ENCODE results near the gene ABHD14A.
"Not testable (repeated sequence)": the region's sequence is repeated elsewhere in the genome, so short reads cannot be mapped to it uniquely, and the experiment has no call there.

Gene ABHD14A

DNA sequence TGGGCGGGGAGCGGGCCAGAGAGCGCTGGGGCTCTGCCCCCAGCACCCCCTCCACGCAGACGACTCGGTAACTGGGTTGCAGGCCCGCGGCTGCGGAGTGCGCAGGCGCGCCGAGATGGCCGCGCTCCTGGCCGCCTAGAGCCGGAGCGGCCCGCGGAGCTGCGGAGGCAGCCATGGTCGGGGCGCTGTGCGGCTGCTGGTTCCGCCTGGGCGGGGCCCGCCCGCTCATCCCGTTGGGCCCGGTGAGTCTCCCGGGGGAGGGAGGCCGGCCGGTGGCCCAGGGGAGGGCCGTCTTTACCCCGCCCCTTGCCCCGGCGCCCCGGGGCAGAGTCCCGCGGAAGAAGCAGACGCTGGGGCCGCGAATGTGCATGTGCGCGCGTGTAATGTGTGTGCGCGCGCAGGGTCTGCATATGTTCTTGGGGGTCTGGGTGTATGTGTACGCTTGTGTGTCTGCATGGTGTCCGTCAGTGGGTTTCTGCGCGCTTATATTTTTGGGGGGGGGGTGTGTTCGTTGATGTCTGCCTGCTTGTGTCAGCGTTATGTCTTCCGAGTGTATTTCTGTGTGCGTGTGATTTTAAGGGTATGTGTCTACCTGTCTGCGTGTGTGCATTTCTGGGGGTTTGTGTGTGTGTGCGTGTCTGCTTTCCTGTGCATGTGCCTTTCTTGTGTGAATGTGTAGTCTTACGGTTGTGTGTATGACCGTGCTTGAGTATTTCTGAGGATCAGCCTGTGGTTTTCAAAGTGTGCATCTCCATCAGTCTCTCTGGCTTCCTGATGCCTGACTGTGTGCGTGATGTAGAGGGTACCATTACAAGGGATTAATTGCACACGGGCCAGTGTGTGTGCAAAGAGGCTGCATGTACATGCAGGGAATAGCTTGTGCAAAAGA is at the start of gene ABHD14A:
Gene ABHD14A, plus strand, starts transcription at position 102 of the 889 bp plus-strand sequence. Its CDS starts 72 bp downstream, at position 174.
- peak; percentile 82 for DNase-seq

GRCh38 chr3:51927061-51927977 is 47.5 kb upstream of the ABHD14A start:
- no peak for DNase-seq

- no peak for DNase-seq
Observed at GRCh38 chr3:51928438-51928837, 46.4 kb upstream of the ABHD14A start.

DNA sequence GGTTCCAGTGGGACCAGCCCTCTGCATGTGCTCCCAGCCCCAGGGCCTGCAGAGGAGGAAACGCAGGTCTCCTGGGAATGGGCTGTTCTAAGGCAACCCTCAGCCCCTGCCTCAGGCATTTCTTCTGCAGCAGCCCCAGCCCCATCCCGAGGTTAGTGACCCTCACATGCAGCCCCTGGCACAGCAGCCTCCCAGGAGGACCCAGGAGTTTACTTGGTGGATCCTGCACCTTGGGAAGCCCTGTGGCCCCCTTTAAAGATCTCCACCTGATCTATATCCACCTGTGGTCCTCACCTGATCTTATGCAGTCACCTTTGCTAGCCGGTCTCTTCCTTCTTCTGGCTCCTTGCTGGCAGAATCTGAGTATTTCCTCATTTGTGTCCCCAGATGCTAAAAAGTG is 45.9 kb upstream of the ABHD14A start:
- DNase-seq, result not testable (repeated sequence)

DNA sequence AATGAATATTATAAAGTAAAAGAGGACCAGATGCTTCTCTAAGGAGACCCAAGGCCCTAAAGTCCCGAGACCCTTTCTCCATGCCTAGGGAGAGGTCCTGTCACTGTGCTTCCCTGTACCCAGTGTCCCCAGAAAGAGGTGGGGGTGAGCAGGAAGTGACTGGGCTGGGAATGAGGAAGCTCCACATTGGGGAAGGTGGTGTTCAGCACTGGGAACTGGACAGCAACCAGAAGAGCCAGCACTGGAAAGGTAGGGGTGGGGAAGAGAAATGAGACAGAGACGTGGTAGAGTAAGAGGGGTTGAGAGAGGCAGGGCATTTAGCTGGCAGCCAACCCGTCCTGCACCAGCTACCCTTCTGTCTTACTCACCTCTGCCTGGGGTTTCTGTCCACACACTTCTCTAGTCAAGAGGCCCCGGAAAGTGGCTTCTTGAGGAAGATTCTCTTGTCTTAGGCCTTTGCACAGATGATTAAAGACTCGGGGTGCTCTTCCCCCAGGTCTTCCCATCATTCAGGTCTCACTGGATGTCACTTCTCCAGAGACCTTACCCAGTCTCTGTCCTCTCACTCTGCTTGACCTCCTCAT is 45.4 kb upstream of the ABHD14A start:
- DNase-seq, result no peak

DNA sequence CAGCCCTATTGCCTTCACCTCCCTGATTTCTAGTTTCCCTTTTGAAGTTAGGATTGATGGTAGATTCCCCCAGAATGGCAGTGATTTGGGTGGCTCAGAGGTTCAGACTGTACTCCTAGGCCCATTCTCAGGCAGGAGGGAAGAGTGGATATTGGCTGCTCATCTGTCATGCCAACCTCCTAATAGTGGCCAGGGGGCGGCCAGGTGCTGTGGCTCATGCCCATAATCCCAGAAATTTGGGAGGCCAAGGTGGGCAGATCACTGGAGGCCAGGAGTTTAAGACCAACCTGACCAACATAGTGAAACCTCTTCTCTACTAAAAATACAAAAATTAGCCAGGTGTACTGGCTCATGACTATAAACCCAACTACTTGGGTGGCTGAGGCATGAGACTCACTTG is 44.4 kb upstream of the ABHD14A start:
- DNase-seq, result no peak

- no peak for DNase-seq
Observed at GRCh38 chr3:51931756-51932155, 43.1 kb upstream of the ABHD14A start.

- DNase-seq, result no peak
Observed at GRCh38 chr3:51932471-51933370, 42.1 kb upstream of the ABHD14A start.

GRCh38 chr3:51933471-51934138 is 41.3 kb upstream of the ABHD14A start:
- no peak for DNase-seq

DNA sequence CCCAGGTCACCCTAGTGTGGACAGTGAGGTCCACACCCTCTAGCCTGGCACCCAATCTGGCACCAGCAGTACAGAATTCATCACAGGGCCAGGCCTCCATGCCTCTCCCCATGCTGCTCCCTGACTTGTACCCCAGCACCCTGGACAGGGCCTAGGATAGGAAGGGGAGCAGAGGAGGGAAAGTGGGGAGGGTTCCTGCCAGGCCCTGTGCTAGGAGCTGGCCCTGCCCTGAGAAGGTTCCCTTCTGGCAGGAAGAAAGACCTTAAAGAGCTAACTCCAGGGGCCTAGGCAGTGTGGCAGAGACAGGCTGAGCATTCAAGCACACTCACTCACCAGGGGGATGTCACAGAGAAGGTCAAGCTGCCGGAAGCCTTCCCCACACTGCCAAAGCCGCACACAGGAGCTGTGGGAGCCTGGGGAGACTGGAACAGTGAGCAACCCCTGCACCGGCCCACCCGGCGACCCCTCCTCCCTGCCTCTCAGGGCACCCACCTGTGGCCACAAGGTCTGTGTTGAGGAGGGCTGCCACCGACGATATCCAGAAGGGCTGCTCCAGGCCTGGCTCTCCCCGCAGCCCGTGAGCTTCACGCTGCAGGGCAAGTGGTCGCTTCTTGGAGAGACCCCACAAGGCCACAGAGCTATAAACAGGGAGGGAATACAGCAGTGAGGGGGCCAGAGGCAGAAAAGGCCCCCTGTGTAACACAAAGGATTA is 40.6 kb upstream of the ABHD14A start:
- DNase-seq, result no peak

DNA sequence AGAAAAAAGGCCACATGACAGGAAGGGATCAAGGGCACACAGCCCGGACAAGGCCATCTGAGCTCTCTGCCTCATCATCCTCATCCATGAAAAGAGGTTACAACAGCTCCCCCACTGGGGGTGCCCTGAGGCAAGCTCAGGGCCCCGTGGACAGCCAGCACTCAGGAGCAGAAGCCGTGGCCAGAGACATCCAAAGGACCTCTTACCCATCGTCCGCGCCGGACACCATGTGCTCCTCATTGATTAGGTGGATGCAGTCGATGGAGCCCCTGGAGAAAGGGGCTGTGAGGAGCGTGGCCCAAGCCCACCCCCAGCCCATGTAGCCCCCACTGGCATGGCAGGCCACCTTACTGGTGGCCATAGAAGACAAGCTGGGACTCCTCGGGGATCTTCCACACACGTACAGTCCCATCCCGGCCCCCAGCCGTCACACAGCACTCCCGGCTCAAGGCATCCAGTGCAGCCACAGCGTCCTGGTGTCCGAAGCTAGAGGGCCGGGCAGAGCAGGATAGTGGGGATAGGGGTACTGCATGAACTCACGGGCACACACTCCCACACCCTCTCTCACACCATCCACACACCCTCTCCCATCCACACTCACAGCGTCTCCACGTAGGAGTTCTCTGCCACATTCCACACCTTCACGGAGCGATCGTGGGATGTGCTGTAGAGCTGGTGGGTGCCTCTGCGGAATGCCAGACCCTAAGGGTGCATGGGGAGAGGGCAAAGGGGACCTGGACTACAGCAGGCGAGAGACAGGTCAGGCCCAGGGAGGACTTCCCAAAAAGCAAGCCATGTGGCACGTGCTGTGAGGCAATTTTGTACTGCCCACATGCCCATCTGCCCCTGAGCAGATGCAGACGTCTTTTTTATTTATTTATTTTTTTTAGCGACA is 39.6 kb upstream of the ABHD14A start:
- DNase-seq, result no peak

GRCh38 chr3:51935886-51936755 is 38.7 kb upstream of the ABHD14A start:
- DNase-seq, result no peak

GRCh38 chr3:51937014-51937413 is 37.9 kb upstream of the ABHD14A start:
- DNase-seq, result peak; percentile 50

DNA sequence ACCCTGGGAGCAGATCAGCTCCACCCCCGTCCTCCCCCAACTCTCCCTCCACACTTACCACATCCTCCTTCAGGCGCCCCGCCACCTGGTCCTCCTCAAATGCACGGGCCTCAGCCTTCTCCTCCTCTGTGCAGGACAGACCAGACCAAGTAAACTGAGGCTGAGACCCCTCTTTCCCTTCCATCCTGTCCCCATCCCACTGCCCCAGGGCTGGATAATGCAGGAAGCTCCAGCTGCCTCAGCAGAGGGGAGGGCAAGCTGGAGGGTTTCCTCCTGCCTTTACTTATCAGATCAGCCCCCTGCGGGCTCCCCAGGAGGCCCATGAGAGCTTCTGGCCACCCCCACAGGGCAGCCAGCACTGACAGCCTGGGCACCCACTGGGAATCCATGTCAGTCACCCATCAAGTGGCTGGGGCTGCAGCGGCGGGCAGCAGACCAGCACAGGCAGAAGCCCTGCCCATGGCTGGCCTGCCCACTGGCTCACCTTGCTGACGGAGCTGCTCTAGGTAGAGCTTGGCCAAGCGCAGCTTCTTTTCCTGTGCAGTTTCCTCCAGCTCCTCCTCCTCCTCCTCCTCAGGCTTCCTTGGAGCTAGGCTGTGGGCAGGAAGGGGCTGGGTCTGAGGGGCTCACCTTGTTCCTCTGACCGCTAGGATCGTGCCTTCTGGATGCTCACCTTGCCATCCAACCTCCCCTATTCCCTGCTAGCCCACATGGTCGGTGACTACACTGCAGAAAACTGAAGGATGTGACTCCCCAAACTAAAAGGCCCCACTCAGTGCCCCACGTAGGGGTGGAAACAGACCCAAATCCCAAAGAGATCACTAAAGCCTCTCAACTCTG is 37.0 kb upstream of the ABHD14A start:
- DNase-seq, result no peak

DNA sequence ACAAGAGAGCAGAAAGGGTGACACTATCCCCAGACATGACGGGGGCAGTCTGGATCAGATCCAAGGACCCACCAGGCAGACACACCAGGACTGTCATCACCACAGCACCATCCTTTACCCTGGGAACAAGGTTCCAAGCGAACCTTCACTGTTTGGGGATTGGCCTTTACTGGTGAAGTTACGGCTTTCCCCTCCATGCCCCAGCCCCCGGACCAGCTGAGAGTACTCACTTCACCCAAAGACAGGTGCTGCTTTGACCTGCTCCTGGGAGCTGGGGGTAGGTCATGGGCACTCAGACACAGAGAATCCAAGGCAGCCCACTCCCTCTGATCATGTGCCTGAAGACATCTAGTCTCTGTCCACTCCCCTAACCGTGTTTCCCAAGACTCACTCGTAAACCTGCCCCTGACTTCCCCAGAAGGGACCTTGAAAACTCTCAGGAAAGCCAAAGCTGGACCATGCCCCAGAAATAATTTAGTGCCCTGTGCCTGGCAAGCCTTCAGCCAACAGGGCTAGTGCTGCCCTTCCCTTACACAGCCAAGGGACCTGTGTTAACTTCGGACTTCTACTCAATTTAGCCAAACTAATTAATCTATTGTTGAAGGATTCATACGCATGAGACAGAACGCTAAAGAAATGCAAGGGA is 36.0 kb upstream of the ABHD14A start:
- peak; percentile 35 for DNase-seq

- no peak for DNase-seq
Observed at GRCh38 chr3:51940648-51941462, 34.0 kb upstream of the ABHD14A start.

GRCh38 chr3:51941463-51941797 is 33.4 kb upstream of the ABHD14A start:
- DNase-seq, result no peak

All from islet precursor cell (in vitro differentiated cells).